Measurements from ENCODE around the gene CMPK2. TPM values are rescaled to one million over a fixed set of nuclear protein-coding genes. Genes with fewer than 3 reads are reported as not detected.

The CMPK2 gene
- total RNA-seq, 2 donors from 2014 or later: 5.3 to 31.1 TPM

DNA sequence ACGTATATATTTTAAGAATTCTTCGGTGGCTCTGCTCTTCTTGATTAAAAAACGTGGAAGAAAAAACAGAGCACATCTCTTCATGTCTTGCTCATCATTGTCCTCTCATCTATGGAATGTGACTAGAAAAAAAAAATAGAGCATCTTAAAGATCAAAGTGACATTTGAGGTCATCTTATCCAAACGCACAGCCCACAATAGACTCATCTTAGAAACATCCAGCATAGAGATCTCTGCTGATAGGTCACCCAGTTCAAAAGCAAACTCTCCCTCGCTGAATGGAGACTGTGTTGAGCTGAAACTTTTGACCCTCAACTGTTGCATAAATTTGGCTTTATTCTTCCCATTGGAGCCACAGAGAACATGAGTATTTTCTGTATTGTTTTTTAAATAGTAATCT lies 65.2 kb downstream of the CMPK2 start:
- H3K27me3 ChIP-seq (replicated peaks; ENCODE audit: insufficient read depth): no peaks in the 10 kb centered on the region
- H3K4me1 ChIP-seq (ENCODE audit: control insufficient read depth in 1 of 2, low read depth in 2 of 2): no peaks in the 10 kb centered on the region
- no peak overlapping the region for H3K27ac ChIP-seq
- H3K9me3 ChIP-seq: no peaks in the 10 kb centered on the region
- TF ChIP-seq, protein P1, sequence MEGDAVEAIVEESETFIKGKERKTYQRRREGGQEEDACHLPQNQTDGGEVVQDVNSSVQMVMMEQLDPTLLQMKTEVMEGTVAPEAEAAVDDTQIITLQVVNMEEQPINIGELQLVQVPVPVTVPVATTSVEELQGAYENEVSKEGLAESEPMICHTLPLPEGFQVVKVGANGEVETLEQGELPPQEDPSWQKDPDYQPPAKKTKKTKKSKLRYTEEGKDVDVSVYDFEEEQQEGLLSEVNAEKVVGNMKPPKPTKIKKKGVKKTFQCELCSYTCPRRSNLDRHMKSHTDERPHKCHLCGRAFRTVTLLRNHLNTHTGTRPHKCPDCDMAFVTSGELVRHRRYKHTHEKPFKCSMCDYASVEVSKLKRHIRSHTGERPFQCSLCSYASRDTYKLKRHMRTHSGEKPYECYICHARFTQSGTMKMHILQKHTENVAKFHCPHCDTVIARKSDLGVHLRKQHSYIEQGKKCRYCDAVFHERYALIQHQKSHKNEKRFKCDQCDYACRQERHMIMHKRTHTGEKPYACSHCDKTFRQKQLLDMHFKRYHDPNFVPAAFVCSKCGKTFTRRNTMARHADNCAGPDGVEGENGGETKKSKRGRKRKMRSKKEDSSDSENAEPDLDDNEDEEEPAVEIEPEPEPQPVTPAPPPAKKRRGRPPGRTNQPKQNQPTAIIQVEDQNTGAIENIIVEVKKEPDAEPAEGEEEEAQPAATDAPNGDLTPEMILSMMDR (IDR thresholded peaks at IDR 0.05): no peak
- ATAC-seq (ENCODE audit: insufficient number of reproducible peaks, low FRiP score, low read depth) (no peak), DNase-seq (ENCODE audit: low spot score) (no peak)
- H3K36me3 ChIP-seq: no peaks in the 10 kb centered on the region
- H3K4me3 ChIP-seq: no peak overlapping the region

Other genes with a start within 250 kb of the CMPK2 start
- gene RSAD2, start 11.9 kb upstream of the CMPK2 start, total RNA-seq: 10 to 100 TPM; 11.3 to 11.8 TPM
- gene RNF144A, start 51.5 kb upstream of the CMPK2 start, total RNA-seq: 1 to 10 TPM; 3.4 to 6.2 TPM

All from thoracic aorta (tissue), 2 donors.